Fibroblast of lung (primary cell): ENCODE measurements around the gene ADCYAP1R1. TPM values are rescaled to one million over a fixed set of nuclear protein-coding genes. Genes with fewer than 3 reads are reported as not detected.

ENCODE experiments used
- DNase-seq, 2 donors: peaks; one replicate each; pipeline versions ENCODE4 v3.0.0 to v3.0.0-alpha.2; 2010; ENCODE audit warnings: low read depth in 2 of 2
- H2AFZ ChIP-seq: 2 replicates; pipeline ENCODE4 v1.5.1; 2012; ENCODE audit warnings: low read length, control low read depth, inconsistent platforms
- H3K27ac ChIP-seq: 2 replicates; pipeline ENCODE4 v1.5.1; 2011; ENCODE audit warnings: low read length, control low read depth; ENCODE audit not compliant: insufficient read depth
- H3K27me3 ChIP-seq: 2 replicates; pipeline ENCODE4 v1.5.1; 2011; ENCODE audit warnings: mild to moderate bottlenecking, low read length; ENCODE audit not compliant: control insufficient read depth, insufficient read depth
- H3K36me3 ChIP-seq: 2 replicates; pipeline ENCODE4 v1.5.1; 2011; ENCODE audit warnings: low read length; ENCODE audit not compliant: control insufficient read depth, insufficient read depth
- H3K4me1 ChIP-seq: 2 replicates; pipeline ENCODE4 v1.5.1; 2011; ENCODE audit warnings: low read length; ENCODE audit not compliant: control insufficient read depth, insufficient read depth; ENCODE audit errors: extremely low read depth
- H3K4me2 ChIP-seq: 2 replicates; pipeline ENCODE4 v1.5.1; 2011; ENCODE audit warnings: low read length, control low read depth; ENCODE audit not compliant: insufficient read depth; ENCODE audit errors: extremely low read depth
- H3K4me3 ChIP-seq, 4 experiments: fragments of 200-600 bp in 1 of 4; sonication (generic) in 1 of 4; replicated peaks in 1 of 4; 2 replicates each; pipeline ENCODE4 v1.5.1; 2011 to 2016; ENCODE audit warnings: low read length in 4 of 4, low read depth in 3 of 4, mild to moderate bottlenecking in 3 of 4, control low read depth in 2 of 4, inconsistent platforms in 1 of 4, mixed read lengths in 1 of 4; ENCODE audit not compliant: insufficient read depth in 1 of 4; ENCODE audit errors: control extremely low read depth in 1 of 4
- H3K79me2 ChIP-seq: 2 replicates; pipeline ENCODE4 v1.5.1; 2012; ENCODE audit warnings: mild to moderate bottlenecking, low read length, inconsistent platforms; ENCODE audit not compliant: control insufficient read depth, insufficient read depth
- H3K9ac ChIP-seq: 2 replicates; pipeline ENCODE4 v1.5.1; 2011; ENCODE audit warnings: mild to moderate bottlenecking, low read length, control low read depth; ENCODE audit not compliant: insufficient read depth
- H3K9me3 ChIP-seq: 2 replicates; pipeline ENCODE4 v1.5.1; 2012; ENCODE audit warnings: low read depth, low read length; ENCODE audit not compliant: control insufficient read depth, insufficient read depth
- H4K20me1 ChIP-seq: 2 replicates; pipeline ENCODE4 v1.5.1; 2011; ENCODE audit warnings: low read length; ENCODE audit not compliant: control insufficient read depth, insufficient read depth; ENCODE audit errors: extremely low read depth
- CTCF ChIP-seq, 2 donors: IDR thresholded peaks in 1 of 2; conservative IDR thresholded peaks in 1 of 2; 1 replicate in 1 of 2; 2 replicates in 1 of 2; pipeline ENCODE4 v1.5.1; 2011 to 2012; ENCODE audit warnings: low read length in 2 of 2, control low read depth in 1 of 2, inconsistent platforms in 1 of 2, low read depth in 1 of 2, mild to moderate bottlenecking in 1 of 2
- EZH2 ChIP-seq: IDR thresholded peaks from 2 replicates; pipeline ENCODE4 v1.5.1; 2012; ENCODE audit warnings: low read length, control low read depth, mild to moderate bottlenecking; ENCODE audit errors: missing control alignments
- polyA plus RNA-seq, 2 donors: library from polyadenylated mRNA; depleted of rRNA in 1 of 2; stranded (reverse) in 1 of 2; unstranded in 1 of 2; fragments of >200 nt; gene quantifications; 2 replicates each; pipeline ENCODE4 v1.2.1, GENCODE V29; 2011 to 2012; ENCODE audit warnings: missing spikeins in 1 of 2
- total RNA-seq: library from RNA; depleted of rRNA; stranded (reverse); fragments of >200 nt; gene quantifications from 2 replicates; pipeline ENCODE4 v1.2.1, GENCODE V29; 2014

The ADCYAP1R1 gene
- total and polyA plus RNA-seq, 2 donors (not counting 1 experiment from before 2014, with no cell fraction given): not detected

- Histone ChIP-seq H3K79me2 (no peaks in the 10 kb centered on the region), H3K27me3 (peaks cover 23% of the 10 kb centered on the region), H3K4me3 (no peak overlapping the region), H4K20me1 (no peaks in the 10 kb centered on the region), H3K27ac (no peak overlapping the region), H3K4me1 (no peaks in the 10 kb centered on the region), H3K9ac (no peak overlapping the region), H3K9me3 (no peaks in the 10 kb centered on the region), H3K4me2 (no peak overlapping the region), H3K36me3 (no peaks in the 10 kb centered on the region), H2AFZ (no peak overlapping the region)
- no peak for DNase-seq
- TF ChIP-seq EZH2: no peak
- no peak for TF ChIP-seq CTCF (conservative IDR thresholded peaks at IDR 0.05 in 1 of 2, IDR thresholded peaks at IDR 0.05 in 1 of 2; ENCODE audit: low read depth in 1 of 2, low read length in 2 of 2)
These were observed 913 bp downstream of the ADCYAP1R1 start for GRCh38 chr7:31052841-31053601.

- no peak for TF ChIP-seq CTCF (conservative IDR thresholded peaks at IDR 0.05 in 1 of 2, IDR thresholded peaks at IDR 0.05 in 1 of 2; ENCODE audit: low read depth in 1 of 2, low read length in 2 of 2)
- TF ChIP-seq EZH2: no peak
- Histone ChIP-seq H3K36me3 (no peaks in the 10 kb centered on the region), H3K27ac (no peak overlapping the region), H3K79me2 (no peaks in the 10 kb centered on the region), H3K4me2 (no peak overlapping the region), H3K9ac (no peak overlapping the region), H3K9me3 (no peaks in the 10 kb centered on the region), H3K4me3 (no peak overlapping the region), H4K20me1 (no peaks in the 10 kb centered on the region), H3K27me3 (peaks cover 23% of the 10 kb centered on the region), H3K4me1 (no peaks in the 10 kb centered on the region), H2AFZ (no peak overlapping the region)
- no peak for DNase-seq
These were observed 1.9 kb downstream of the ADCYAP1R1 start for GRCh38 chr7:31053986-31054385.

GRCh38 chr7:31054608-31055278 lies 2.6 kb downstream of the ADCYAP1R1 start:
- H3K79me2 ChIP-seq: no peaks in the 10 kb centered on the region
- TF ChIP-seq CTCF (conservative IDR thresholded peaks at IDR 0.05 in 1 of 2, IDR thresholded peaks at IDR 0.05 in 1 of 2; ENCODE audit: low read depth in 1 of 2, low read length in 2 of 2) (no peak), EZH2 (no peak)
- peaks cover 23% of the 10 kb centered on the region for H3K27me3 ChIP-seq
- no peaks in the 10 kb centered on the region for H3K36me3 ChIP-seq
- H3K9ac ChIP-seq: no peak overlapping the region
- H3K4me1 ChIP-seq: no peaks in the 10 kb centered on the region
- H3K4me3 ChIP-seq: no peak overlapping the region
- no peak overlapping the region for H3K27ac ChIP-seq
- DNase-seq: no peak
- no peaks in the 10 kb centered on the region for H4K20me1 ChIP-seq
- no peak overlapping the region for H2AFZ ChIP-seq
- no peaks in the 10 kb centered on the region for H3K9me3 ChIP-seq
- H3K4me2 ChIP-seq: no peak overlapping the region
